Skeletal muscle satellite cell (primary cell): ENCODE results near the gene GAPVD1.

Experiments used
- H3K27me3 ChIP-seq: 2 replicates; pipeline ENCODE4 v1.7.0; 2013; ENCODE audit warnings: low read length; ENCODE audit not compliant: control insufficient read depth, insufficient read depth
- H3K36me3 ChIP-seq: 2 replicates; pipeline ENCODE4 v1.7.0; 2013; ENCODE audit warnings: mild to moderate bottlenecking, control low read depth, low read length; ENCODE audit not compliant: insufficient read depth
- H3K4me1 ChIP-seq: 2 replicates; pipeline ENCODE4 v1.7.0; 2013; ENCODE audit warnings: low read length; ENCODE audit not compliant: control insufficient read depth, insufficient read depth
- H3K4me2 ChIP-seq: 2 replicates; pipeline ENCODE4 v1.7.0; 2013; ENCODE audit warnings: mild to moderate bottlenecking, low read length
- H3K4me3 ChIP-seq: 2 replicates; pipeline ENCODE4 v1.7.0; 2013; ENCODE audit warnings: low read length
- H3K9ac ChIP-seq: 2 replicates; pipeline ENCODE4 v1.7.0; 2013; ENCODE audit warnings: mild to moderate bottlenecking, low read depth, low read length, moderate library complexity
- H3K9me3 ChIP-seq: replicated peaks from 2 replicates; pipeline ENCODE4 v1.7.0; 2013; ENCODE audit warnings: mild to moderate bottlenecking, control low read depth, low read length

Gene GAPVD1

DNA sequence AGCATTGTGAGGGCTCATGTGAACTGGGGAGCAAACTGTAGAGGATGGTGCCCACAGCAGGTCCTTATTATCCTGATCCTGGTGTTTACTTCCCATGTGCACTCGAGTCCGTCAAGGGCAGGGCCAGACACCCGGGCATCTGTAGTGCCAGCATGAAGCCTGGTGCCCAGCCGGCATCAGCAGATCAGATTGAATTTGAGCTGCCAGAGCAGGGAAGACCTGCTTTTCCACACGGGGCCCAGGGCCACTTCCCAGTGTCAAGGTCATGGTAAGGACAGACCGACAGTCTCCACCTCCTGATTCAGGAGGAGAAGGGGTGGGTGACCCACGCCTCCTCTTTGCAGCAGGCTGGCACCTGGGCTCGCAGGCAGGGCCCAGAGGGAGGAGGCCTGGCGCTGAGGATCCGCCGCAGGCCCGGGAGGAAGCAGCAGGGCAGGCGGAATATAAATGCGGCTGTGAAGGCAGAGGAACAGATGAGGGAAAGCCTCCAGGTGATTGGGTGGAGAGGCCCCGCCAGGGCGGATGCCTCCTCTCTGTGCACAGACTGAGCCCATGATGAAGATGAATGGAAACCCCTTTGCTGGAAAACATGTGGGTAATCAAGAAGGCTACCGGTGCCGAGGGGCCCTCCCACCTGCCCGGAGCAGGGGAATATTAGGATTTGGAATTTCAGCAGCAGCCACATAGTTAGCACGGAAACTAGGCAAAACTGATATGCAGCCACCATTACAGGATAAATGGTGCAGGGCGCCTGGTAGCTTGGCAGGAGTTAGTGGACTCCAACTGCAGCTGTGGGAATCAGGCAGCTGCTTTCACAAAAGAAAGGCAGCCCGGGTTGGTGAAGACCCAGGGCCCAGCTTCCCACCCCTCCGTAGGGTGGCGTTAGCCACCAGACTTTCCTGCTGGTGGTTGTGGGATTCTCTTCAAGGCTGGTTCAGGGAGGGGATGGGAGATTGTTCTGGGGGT lies 114.9 kb downstream of the GAPVD1 start:
- Histone ChIP-seq H3K9ac (no peak overlapping the region), H3K4me2 (no peak overlapping the region)

DNA sequence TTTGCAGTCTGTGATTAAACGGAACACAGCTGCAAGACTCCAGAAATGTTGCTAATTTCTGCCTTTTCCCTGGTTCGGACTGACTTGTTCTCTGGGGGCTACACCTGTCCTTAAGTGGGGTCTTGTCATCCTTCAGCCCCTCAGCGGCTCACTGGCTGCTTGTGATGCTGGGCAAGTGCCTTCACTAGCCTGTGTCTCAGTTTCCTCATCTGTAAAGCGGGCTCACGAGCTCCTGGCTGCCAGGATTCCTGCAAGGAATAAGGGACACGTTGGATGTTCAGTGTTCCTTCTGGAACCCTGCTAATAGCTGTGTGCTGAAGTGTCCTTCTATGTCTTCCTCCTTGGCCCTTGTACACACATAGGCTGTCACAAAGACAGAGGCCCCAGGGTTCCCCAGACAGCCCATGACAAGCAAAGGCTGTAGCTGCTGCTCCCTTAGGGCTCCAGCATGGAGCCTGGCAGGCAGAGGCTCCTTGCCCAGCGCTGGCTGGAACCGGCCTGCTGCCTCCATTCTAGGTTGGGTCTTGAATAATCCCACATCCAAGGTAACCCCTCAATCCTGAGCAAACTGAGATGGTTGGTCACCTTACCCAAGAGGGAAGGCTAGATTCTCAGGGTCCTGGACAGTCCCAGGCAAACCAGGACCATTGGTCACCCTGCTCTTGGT lies 116.1 kb downstream of the GAPVD1 start:
- no peak overlapping the region for H3K4me2 ChIP-seq
- H3K9me3 ChIP-seq, result no peaks in the 10 kb centered on the region
- peaks cover 5% of the 10 kb centered on the region for H3K4me1 ChIP-seq
- H3K4me3 ChIP-seq, result no peak overlapping the region
- no peaks in the 10 kb centered on the region for H3K36me3 ChIP-seq
- no peak overlapping the region for H3K9ac ChIP-seq
- H3K27me3 ChIP-seq, result peaks cover 22% of the 10 kb centered on the region

More for the DNA sequence above, 114.9 kb downstream of the GAPVD1 start:
- Histone ChIP-seq H3K27me3 (peaks cover 22% of the 10 kb centered on the region), H3K4me1 (peaks cover 5% of the 10 kb centered on the region), H3K4me3 (no peak overlapping the region), H3K9me3 (no peaks in the 10 kb centered on the region), H3K36me3 (no peaks in the 10 kb centered on the region)

DNA sequence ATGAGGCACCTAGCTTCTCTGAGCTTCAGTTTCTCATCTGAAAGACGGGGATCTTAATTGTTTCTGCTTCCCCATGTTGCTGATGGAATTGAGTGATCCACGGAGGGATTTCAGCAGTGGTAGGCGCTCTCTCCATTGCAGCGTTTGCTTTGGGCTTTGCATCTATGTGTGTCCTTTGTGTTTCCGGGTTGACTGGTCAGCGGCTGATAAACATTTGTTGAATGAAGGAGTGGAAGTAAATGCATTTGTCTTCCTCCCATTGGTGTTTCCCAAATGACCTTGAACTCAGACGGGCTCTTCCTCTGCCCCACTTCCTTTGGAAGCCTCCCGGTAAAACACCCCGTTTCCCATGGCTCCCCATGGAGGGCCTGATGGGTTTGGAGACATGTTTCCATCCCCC lies 117.2 kb downstream of the GAPVD1 start:
- Histone ChIP-seq H3K4me1 (peaks cover 5% of the 10 kb centered on the region), H3K4me3 (no peak overlapping the region), H3K9ac (no peak overlapping the region), H3K4me2 (no peak overlapping the region), H3K27me3 (peaks cover 22% of the 10 kb centered on the region), H3K9me3 (no peaks in the 10 kb centered on the region), H3K36me3 (no peaks in the 10 kb centered on the region)

DNA sequence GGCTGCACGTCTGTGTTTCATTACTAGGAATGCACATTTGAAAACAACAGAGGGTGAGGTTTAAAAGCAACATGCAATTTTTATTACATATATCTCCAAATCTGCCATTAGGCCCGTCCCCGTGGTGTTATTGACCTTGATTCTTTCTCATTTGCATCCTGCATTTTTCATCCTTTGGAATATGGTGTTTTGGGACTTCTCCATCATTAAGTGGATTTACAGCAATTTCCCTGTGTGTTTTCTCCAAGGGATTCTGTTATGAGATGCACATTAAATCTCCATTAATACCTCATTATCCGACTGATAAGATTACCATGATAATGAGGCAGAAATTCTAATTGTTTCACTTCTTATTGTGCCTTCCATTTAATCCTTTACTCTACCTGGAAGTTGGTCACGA lies 117.6 kb downstream of the GAPVD1 start:
- no peak overlapping the region for H3K4me2 ChIP-seq
- H3K4me1 ChIP-seq, result peaks cover 4% of the 10 kb centered on the region
- H3K27me3 ChIP-seq, result peaks cover 22% of the 10 kb centered on the region
- H3K9me3 ChIP-seq, result no peaks in the 10 kb centered on the region
- H3K9ac ChIP-seq, result no peak overlapping the region
- H3K4me3 ChIP-seq, result no peak overlapping the region
- no peaks in the 10 kb centered on the region for H3K36me3 ChIP-seq

DNA sequence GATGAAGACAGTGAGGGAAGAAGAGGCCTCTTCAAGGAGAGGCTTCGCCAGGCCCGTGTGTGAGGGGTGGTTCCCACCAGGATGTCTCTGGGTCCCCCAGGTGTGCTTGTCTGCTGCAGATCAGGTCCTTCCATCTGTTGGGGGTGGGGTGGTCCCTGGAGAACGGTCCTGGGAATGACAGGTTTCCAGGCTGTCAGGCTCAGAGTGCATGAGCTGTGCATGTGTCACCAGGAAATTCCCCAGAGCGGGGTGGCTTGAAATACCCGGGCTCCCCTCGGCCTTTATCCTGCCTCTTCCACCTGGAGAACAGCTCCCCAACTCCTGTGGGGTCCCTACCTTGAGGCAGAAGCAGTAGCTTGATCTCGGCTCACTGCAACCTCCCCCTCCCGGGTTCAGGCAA lies 118.8 kb downstream of the GAPVD1 start:
- H3K4me1 ChIP-seq, result no peaks in the 10 kb centered on the region
- H3K27me3 ChIP-seq, result peaks cover 22% of the 10 kb centered on the region
- H3K4me3 ChIP-seq, result no peak overlapping the region
- H3K4me2 ChIP-seq, result no peak overlapping the region
- no peaks in the 10 kb centered on the region for H3K36me3 ChIP-seq
- H3K9ac ChIP-seq, result no peak overlapping the region
- H3K9me3 ChIP-seq, result no peaks in the 10 kb centered on the region

DNA sequence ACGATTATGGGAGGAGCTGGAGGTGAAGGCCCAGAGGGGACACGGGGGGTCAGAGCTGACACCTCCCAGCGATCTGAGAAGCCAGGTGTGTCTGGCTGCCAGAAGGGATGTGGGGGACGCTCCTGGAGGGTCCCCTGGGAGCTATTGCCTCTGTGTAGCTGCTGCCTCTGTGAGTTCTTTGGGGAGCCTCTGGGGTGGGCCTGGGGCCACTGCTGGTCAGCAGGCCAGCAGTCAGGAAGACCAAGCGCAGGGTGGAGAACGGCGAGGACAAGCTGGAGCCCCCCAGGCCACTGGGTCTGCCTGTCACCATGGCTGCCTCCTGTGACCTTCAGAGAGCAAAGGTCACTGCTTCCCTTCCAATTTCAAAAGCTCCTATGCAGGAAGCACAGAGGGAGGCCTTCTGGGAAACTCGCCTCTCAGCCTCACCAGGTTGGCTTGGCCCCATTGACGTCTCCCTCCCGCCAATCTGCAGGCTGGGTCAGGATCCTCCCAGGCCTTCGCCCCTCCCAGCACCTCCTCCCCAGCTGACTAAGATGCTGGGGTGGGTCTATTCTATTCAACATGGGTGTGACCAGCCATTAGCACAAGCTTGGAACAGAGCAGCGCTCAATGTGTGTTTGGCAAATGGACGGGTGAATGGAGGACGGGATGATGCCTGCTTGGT lies 126.4 kb downstream of the GAPVD1 start:
- Histone ChIP-seq H3K4me3 (no peak overlapping the region), H3K36me3 (no peaks in the 10 kb centered on the region), H3K9ac (no peak overlapping the region), H3K4me2 (no peak overlapping the region), H3K9me3 (no peaks in the 10 kb centered on the region), H3K27me3 (no peaks in the 10 kb centered on the region), H3K4me1 (no peaks in the 10 kb centered on the region)

DNA sequence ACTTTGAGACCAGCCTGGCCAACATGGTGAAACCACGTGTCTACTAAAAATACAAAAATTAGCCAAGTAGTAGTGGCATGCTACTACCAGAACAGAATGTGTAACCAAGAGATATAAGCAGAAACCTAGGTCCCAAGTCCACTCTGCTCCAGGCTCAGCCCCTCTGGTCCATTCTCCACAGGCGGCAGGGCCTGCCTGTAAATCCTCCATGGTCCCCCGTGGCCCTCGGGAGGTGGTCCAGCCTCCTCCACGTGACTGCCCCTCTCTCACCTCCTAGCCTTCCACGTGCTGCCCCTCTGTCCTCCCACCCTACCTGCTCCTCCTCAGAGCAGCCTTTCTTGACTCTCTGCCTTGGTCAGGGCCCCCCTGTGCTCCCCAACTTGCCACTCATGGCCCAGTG lies 127.4 kb downstream of the GAPVD1 start:
- no peak overlapping the region for H3K9ac ChIP-seq

DNA sequence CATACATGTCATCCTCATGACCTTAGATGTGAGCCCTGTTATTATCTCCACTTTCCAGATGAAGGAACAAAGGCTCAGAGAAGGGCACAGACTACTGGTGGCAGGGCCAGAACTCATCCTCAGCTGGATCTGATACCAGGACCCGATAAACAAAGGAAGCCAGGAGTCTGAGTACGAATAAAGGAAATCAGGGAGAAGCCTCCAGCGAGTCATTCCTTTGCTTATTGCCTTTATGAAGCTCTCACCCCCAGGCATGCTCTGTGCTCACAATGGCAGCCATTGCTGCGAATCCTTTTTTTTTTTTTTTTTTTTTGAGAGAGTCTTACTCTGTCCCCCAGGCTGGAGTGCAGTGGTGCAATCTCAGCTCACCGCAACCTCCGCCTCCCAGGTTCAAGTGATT lies 130.1 kb downstream of the GAPVD1 start:
- no peak overlapping the region for H3K4me2 ChIP-seq
- H3K9me3 ChIP-seq, result no peaks in the 10 kb centered on the region
- no peaks in the 10 kb centered on the region for H3K27me3 ChIP-seq
- H3K4me3 ChIP-seq, result no peak overlapping the region
- no peaks in the 10 kb centered on the region for H3K4me1 ChIP-seq
- H3K9ac ChIP-seq, result no peak overlapping the region
- H3K36me3 ChIP-seq, result no peaks in the 10 kb centered on the region

More for the DNA sequence above, 127.4 kb downstream of the GAPVD1 start:
- Histone ChIP-seq H3K9me3 (no peaks in the 10 kb centered on the region), H3K4me1 (no peaks in the 10 kb centered on the region), H3K27me3 (no peaks in the 10 kb centered on the region), H3K36me3 (no peaks in the 10 kb centered on the region), H3K4me2 (no peak overlapping the region), H3K4me3 (no peak overlapping the region)

DNA sequence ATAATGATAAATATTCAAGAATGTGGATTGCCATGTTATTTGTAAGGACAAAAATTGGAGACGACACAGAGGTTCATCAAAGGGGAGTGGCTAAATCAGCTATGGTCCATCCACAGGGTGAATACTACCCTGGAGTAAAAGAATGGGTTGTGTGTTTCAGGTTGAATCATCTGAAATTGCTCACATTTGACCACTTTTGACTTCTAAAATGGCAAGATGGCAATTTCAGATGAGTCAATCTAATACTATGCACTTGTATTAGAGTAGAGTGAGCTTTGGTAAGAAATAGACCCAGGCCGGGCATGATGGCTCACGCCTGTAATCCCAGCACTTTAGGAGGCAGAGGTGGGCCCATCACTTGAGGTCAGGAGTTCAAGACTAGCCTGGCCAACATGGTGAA lies 131.8 kb downstream of the GAPVD1 start:
- Histone ChIP-seq H3K4me2 (no peak overlapping the region), H3K36me3 (no peaks in the 10 kb centered on the region), H3K9me3 (no peaks in the 10 kb centered on the region), H3K4me3 (no peak overlapping the region), H3K9ac (no peak overlapping the region), H3K4me1 (peaks cover 4% of the 10 kb centered on the region), H3K27me3 (no peaks in the 10 kb centered on the region)

DNA sequence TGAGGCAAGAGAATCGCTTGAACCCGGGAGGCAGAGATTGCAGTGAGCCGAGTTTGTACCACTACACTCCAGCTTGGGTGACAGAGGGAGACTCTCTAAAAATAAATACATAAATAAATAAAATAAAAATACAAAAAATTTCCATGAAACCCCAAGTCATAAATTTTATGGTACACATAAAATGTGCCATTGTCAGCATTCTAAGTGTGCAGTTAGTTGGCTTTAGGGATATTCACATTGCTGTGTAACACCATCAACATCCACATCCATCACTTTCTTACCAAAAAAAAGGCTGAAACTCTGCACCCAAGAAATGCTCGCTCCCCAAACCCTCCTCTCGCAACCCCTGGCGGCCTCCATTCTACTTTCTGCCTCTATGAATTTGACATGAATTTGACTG lies 135.2 kb downstream of the GAPVD1 start:
- peaks cover 4% of the 10 kb centered on the region for H3K4me1 ChIP-seq
- H3K9ac ChIP-seq, result no peak overlapping the region
- H3K9me3 ChIP-seq, result no peaks in the 10 kb centered on the region
- H3K27me3 ChIP-seq, result no peaks in the 10 kb centered on the region
- no peaks in the 10 kb centered on the region for H3K36me3 ChIP-seq
- no peak overlapping the region for H3K4me2 ChIP-seq
- H3K4me3 ChIP-seq, result no peak overlapping the region

DNA sequence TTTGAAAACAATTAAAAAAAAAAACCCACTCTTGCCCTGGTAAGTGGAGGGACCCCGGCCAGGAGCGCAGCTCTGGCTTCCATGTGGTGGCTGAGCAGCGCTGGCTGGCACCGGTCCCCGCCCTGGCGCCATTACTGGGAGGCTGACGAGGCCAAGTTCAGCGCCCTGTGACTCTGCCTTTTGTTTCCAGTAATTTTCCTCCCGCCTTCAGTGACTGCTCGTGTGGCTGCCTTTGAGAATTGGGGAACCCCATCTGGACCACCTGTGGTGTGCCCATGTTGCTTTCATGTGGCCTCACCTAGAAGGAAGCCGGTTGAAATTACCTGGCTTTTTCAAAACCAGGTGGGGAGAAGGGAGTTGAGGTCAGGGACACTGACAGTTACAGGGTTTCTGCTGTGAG lies 136.1 kb downstream of the GAPVD1 start:
- no peaks in the 10 kb centered on the region for H3K9me3 ChIP-seq
- H3K9ac ChIP-seq, result no peak overlapping the region
- H3K27me3 ChIP-seq, result no peaks in the 10 kb centered on the region
- no peak overlapping the region for H3K4me3 ChIP-seq
- no peak overlapping the region for H3K4me2 ChIP-seq
- H3K36me3 ChIP-seq, result no peaks in the 10 kb centered on the region
- peaks cover 4% of the 10 kb centered on the region for H3K4me1 ChIP-seq
